VCaP (cell line): ENCODE data around the gene SNX14.

Source experiments
- H3K27ac ChIP-seq: fragments of 450-650 bp; 2 replicates; pipeline ENCODE4 v1.5.1; 2017
- CTCF ChIP-seq: fragments of 450-650 bp; conservative IDR thresholded peaks from 2 replicates; pipeline ENCODE4 v1.5.1; 2017; ENCODE audit warnings: mild to moderate bottlenecking, moderate library complexity

SNX14 gene

GRCh38 chr6:85494547-85495536 is 98.8 kb downstream of the SNX14 start:
- no peak for TF ChIP-seq CTCF

GRCh38 chr6:85493389-85493788 is 100.3 kb downstream of the SNX14 start:
- H3K27ac ChIP-seq: no peak overlapping the region
- TF ChIP-seq CTCF: no peak

More at GRCh38 chr6:85494547-85495536, 98.8 kb downstream of the SNX14 start:
- H3K27ac ChIP-seq: no peak overlapping the region

GRCh38 chr6:85490516-85491248 is 103.0 kb downstream of the SNX14 start:
- H3K27ac ChIP-seq: no peak overlapping the region
- no peak for TF ChIP-seq CTCF

- TF ChIP-seq CTCF: no peak
These were observed 108.7 kb downstream of the SNX14 start for GRCh38 chr6:85484948-85485347.

GRCh38 chr6:85483846-85484245 is 109.8 kb downstream of the SNX14 start:
- no peak overlapping the region for H3K27ac ChIP-seq
- TF ChIP-seq CTCF: no peak

More at GRCh38 chr6:85484948-85485347, 108.7 kb downstream of the SNX14 start:
- H3K27ac ChIP-seq: no peak overlapping the region

- no peak overlapping the region for H3K27ac ChIP-seq
These were observed 110.6 kb downstream of the SNX14 start for GRCh38 chr6:85482905-85483700.

More at GRCh38 chr6:85482905-85483700, 110.6 kb downstream of the SNX14 start:
- TF ChIP-seq CTCF: peak; percentile 98
